WTC11 (cell line): ENCODE measurements around the gene JADE3. TPM values are rescaled to one million over a fixed set of nuclear protein-coding genes. Genes with fewer than 3 reads are reported as not detected.

Experiments
- ATAC-seq: fragments of 200-7000 bp; cut with Tn5 transposase; 2 replicates; pipeline ENCODE4 v1.10.0; 2021; ENCODE audit warnings: mild to moderate bottlenecking, moderate library complexity
- Bru-seq: library from RNA; stranded (reverse); fragments of 400-500 nt; gene quantifications from one replicate; lab custom pipeline; 2021; lab: Mats Ljungman, UMichigan
- CTCF ChIA-PET: fragments of 300-600 bp; sonication (Branson Sonifier 250); formaldehyde crosslinking; loops from one replicate; lab custom pipeline; 2021; ENCODE audit warnings: antibody characterized with exemption; lab: Charles Lee
- POLR2A ChIA-PET: fragments of 350-600 bp; sonication (Branson Sonifier 250); formaldehyde crosslinking; loops from one replicate; lab custom pipeline; 2021; ENCODE audit warnings: antibody characterized with exemption; lab: Charles Lee
- DNase-seq: peaks from one replicate; pipeline ENCODE4 v3.0.0; 2021; ENCODE audit warnings: low spot score
- H3K27ac Mint-ChIP-seq: 2 replicates; pipeline ENCODE4 v1.8.0; 2021; ENCODE audit warnings: mixed read lengths
- H3K27me3 Mint-ChIP-seq: 2 replicates; pipeline ENCODE4 v1.8.0; 2021; ENCODE audit warnings: low read depth, mild to moderate bottlenecking, moderate library complexity, mixed read lengths
- H3K36me3 Mint-ChIP-seq: 2 replicates; pipeline ENCODE4 v1.8.0; 2021; ENCODE audit warnings: mixed read lengths
- H3K4me1 Mint-ChIP-seq: 2 replicates; pipeline ENCODE4 v1.8.0; 2022; ENCODE audit warnings: mixed read lengths
- H3K4me3 Mint-ChIP-seq: 2 replicates; pipeline ENCODE4 v1.8.0; 2021; ENCODE audit warnings: mild to moderate bottlenecking, moderate library complexity, mixed read lengths
- H3K9me3 Mint-ChIP-seq: 2 replicates; pipeline ENCODE4 v1.8.0; 2021; ENCODE audit warnings: mixed read lengths
- ARID4B ChIP-seq: sonication (generic); formaldehyde crosslinking; IDR thresholded peaks from 2 replicates; pipeline ENCODE4 v1.8.0; 2023; ENCODE audit warnings: missing genetic modification reagents, mild to moderate bottlenecking, borderline replicate concordance
- ATF2 ChIP-seq: sonication (generic); formaldehyde crosslinking; IDR thresholded peaks from 2 replicates; pipeline ENCODE4 v1.8.1; 2022; ENCODE audit warnings: low read depth, missing genetic modification reagents, borderline replicate concordance
- ATF3 ChIP-seq: sonication (generic); formaldehyde crosslinking; conservative IDR thresholded peaks from 2 replicates; pipeline ENCODE4 v1.8.1; 2022; ENCODE audit warnings: mild to moderate bottlenecking, missing genetic modification reagents
- ERG ChIP-seq: fragments of 250-450 bp; sonication (Bioruptor Pico); IDR thresholded peaks from 2 replicates; pipeline ENCODE4 v1.8.0; 2021; ENCODE audit warnings: mild to moderate bottlenecking
- FOXJ3 ChIP-seq: sonication (generic); formaldehyde crosslinking; IDR thresholded peaks from 2 replicates; pipeline ENCODE4 v1.9.0; 2021; ENCODE audit warnings: missing genetic modification reagents, mild to moderate bottlenecking, borderline replicate concordance
- FOXK1 ChIP-seq: sonication (generic); formaldehyde crosslinking; IDR thresholded peaks from 2 replicates; pipeline ENCODE4 v1.8.0; 2022; ENCODE audit warnings: mild to moderate bottlenecking, moderate library complexity, missing genetic modification reagents
- GRHL2 ChIP-seq: fragments of 250-450 bp; sonication (Bioruptor Pico); IDR thresholded peaks from 2 replicates; pipeline ENCODE4 v1.8.0; 2022; ENCODE audit warnings: mild to moderate bottlenecking, moderate library complexity; ENCODE audit not compliant: insufficient replicate concordance, severe bottlenecking
- MAX ChIP-seq: sonication (generic); formaldehyde crosslinking; IDR thresholded peaks from 2 replicates; pipeline ENCODE4 v1.8.0; 2022; ENCODE audit warnings: mild to moderate bottlenecking, missing genetic modification reagents
- NR3C1 ChIP-seq: sonication (generic); formaldehyde crosslinking; conservative IDR thresholded peaks from 2 replicates; pipeline ENCODE4 v1.8.1; 2023; ENCODE audit warnings: low read depth, mild to moderate bottlenecking, missing genetic modification reagents
- TP53 ChIP-seq: sonication (generic); formaldehyde crosslinking; IDR thresholded peaks from 2 replicates; pipeline ENCODE4 v1.8.1; 2023; ENCODE audit warnings: mild to moderate bottlenecking, missing genetic modification reagents
- ZBTB21 ChIP-seq: sonication (generic); formaldehyde crosslinking; IDR thresholded peaks from 2 replicates; pipeline ENCODE4 v1.8.1; 2023; ENCODE audit warnings: mild to moderate bottlenecking, missing genetic modification reagents, borderline replicate concordance
- ZBTB43 ChIP-seq: sonication (generic); formaldehyde crosslinking; IDR thresholded peaks from 2 replicates; pipeline ENCODE4 v1.8.1; 2023; ENCODE audit warnings: mild to moderate bottlenecking, missing genetic modification reagents
- ZNF121 ChIP-seq: sonication (generic); formaldehyde crosslinking; IDR thresholded peaks from 2 replicates; pipeline ENCODE4 v1.8.0; 2023; ENCODE audit warnings: missing genetic modification reagents
- ZNF263 ChIP-seq: sonication (generic); formaldehyde crosslinking; IDR thresholded peaks from 2 replicates; pipeline ENCODE4 v1.8.1; 2022; ENCODE audit warnings: low read depth, mild to moderate bottlenecking, moderate library complexity, missing genetic modification reagents
- ZNF281 ChIP-seq: sonication (generic); formaldehyde crosslinking; IDR thresholded peaks from 2 replicates; pipeline ENCODE4 v1.8.0; 2023; ENCODE audit warnings: mild to moderate bottlenecking, missing genetic modification reagents
- ZNF396 ChIP-seq: fragments of 250-450 bp; sonication (Bioruptor Pico); IDR thresholded peaks from 2 replicates; pipeline ENCODE4 v1.8.0; 2021; ENCODE audit warnings: mild to moderate bottlenecking, moderate library complexity, borderline replicate concordance
- ZNF423 ChIP-seq: fragments of 250-450 bp; sonication (Bioruptor Pico); IDR thresholded peaks from 2 replicates; pipeline ENCODE4 v2.1.2; 2022; ENCODE audit warnings: mild to moderate bottlenecking, moderate library complexity
- long read RNA-seq, 3 experiments: library from RNA in 1 of 3; library from capped mRNA in 1 of 3; library from polyadenylated mRNA in 1 of 3; unstranded in 2 of 3; stranded (forward) in 1 of 3; transcript quantifications; one replicate each; pipeline ENCODE4 v2.0.0, GENCODE V29; 2021
- total RNA-seq: library from RNA; stranded (reverse); gene quantifications from 3 replicates; pipeline ENCODE4 v1.2.3, GENCODE V29; 2021

The JADE3 gene
- 14.6 to 19.2 TPM (median 16.8 TPM) in 3 replicates for total RNA-seq
- Bru-seq, nascent RNA = percentile 65 among the genes with signal in this experiment
- long read RNA-seq, experiment 1, full-length matches to known transcripts = 33 of 62 reads
- long read RNA-seq, experiment 1, partial matches to known transcripts = 26 of 62 reads
- long read RNA-seq, experiment 1, other reads (novel, unspliced or antisense) = 3 of 62 reads
- long read RNA-seq, experiment 2, full-length matches to known transcripts = 7 of 13 reads
- long read RNA-seq, experiment 2, partial matches to known transcripts = 6 of 13 reads
- long read RNA-seq, experiment 2, other reads (novel, unspliced or antisense) = 0 of 13 reads
- long read RNA-seq, experiment 3, partial matches to known transcripts = 0 of 5 reads
- long read RNA-seq, experiment 3, other reads (novel, unspliced or antisense) = 5 of 5 reads

- peaks cover 27% of the 10 kb centered on the region for H3K4me1 Mint-ChIP-seq
- no peaks in the 10 kb centered on the region for H3K9me3 Mint-ChIP-seq
- POLR2A ChIA-PET = interaction anchor here (0.6 kb wide), 1 partner anchor 1294 kb away, joined by 3 read pairs; no protein-coding TSS in a partner anchor
- no peaks in the 10 kb centered on the region for H3K36me3 Mint-ChIP-seq
- peak; percentile 85 for ATAC-seq
- TF ChIP-seq ZNF263 (CRISPR knock-in tag) (peak; percentile 82; the same call in 1 of the 2 replicates), ZNF423 (peak; percentile 92), ATF2 (CRISPR knock-in tag) (no peak)
- H3K4me3 Mint-ChIP-seq = peak within 1 kb of the TSS; percentile 90
- H3K27me3 Mint-ChIP-seq = peaks cover 5% of the 10 kb centered on the region; the same call in 1 of the 2 replicates
- DNase-seq = peak; percentile 70
- no peak within 1 kb of the TSS for H3K27ac Mint-ChIP-seq
- CTCF ChIA-PET = interaction anchor here (1.0 to 1.4 kb wide), 6 partner anchors 8 to 120 kb away, joined by 3 to 7 read pairs (median 5); no protein-coding TSS in a partner anchor
Measured at GRCh38 chrX:46912098-46912602, at the start of gene JADE3. TSS of gene JADE3 (plus strand) at chrX:46912421. CDS start at chrX:46984895, 72,474 bp downstream.

- Mint-ChIP-seq H3K36me3 (peaks cover 8% of the 10 kb centered on the region; the same call in 1 of the 2 replicates), H3K9me3 (no peaks in the 10 kb centered on the region), H3K27ac (no peak overlapping the region), H3K27me3 (no peaks in the 10 kb centered on the region), H3K4me3 (no peak overlapping the region), H3K4me1 (no peaks in the 10 kb centered on the region)
- no peak for TF ChIP-seq FOXJ3
- no peak for TF ChIP-seq ATF3 (CRISPR knock-in tag)
- TF ChIP-seq TP53 (CRISPR knock-in tag) = no peak
- TF ChIP-seq ZBTB43 (CRISPR knock-in tag) = no peak
- no peak for TF ChIP-seq MAX (CRISPR knock-in tag)
- no peak for TF ChIP-seq ZNF281 (CRISPR knock-in tag)
- TF ChIP-seq GRHL2 (CRISPR knock-in tag) = no peak
- no peak for TF ChIP-seq FOXK1 (CRISPR knock-in tag)
- TF ChIP-seq ZNF121 (CRISPR knock-in tag) = no peak
- ATAC-seq (no peak), DNase-seq (no peak)
- ChIA-PET POLR2A (no interaction called here), CTCF (no interaction called here)
Measured at GRCh38 chrX:46863072-46863471, 49.1 kb upstream of the JADE3 start.

GRCh38 chrX:46864606-46865005, 47.6 kb upstream of the JADE3 start:
- ChIA-PET POLR2A (no interaction called here), CTCF (no interaction called here)
- no peak overlapping the region for H3K27ac Mint-ChIP-seq
- H3K4me3 Mint-ChIP-seq = no peak overlapping the region
- ATAC-seq (no peak), DNase-seq (no peak)
- H3K4me1 Mint-ChIP-seq = no peaks in the 10 kb centered on the region
- H3K36me3 Mint-ChIP-seq = peaks cover 8% of the 10 kb centered on the region; the same call in 1 of the 2 replicates
- H3K27me3 Mint-ChIP-seq = no peaks in the 10 kb centered on the region
- no peaks in the 10 kb centered on the region for H3K9me3 Mint-ChIP-seq
- TF ChIP-seq ARID4B (CRISPR knock-in tag) (no peak), ERG (CRISPR knock-in tag) (no peak), ZBTB21 (no peak), ZNF396 (no peak), NR3C1 (CRISPR knock-in tag) (no peak)
